ENCODE data around the gene NEURL2. TPM values are rescaled to one million over a fixed set of nuclear protein-coding genes. Genes with fewer than 3 reads are reported as not detected.

The NEURL2 gene
- polyA plus RNA-seq, 1 donor (not counting 4 experiments of a cell fraction or from before 2014, with no cell fraction given): 0.49 TPM

- FAIRE-seq: no peak
- Histone ChIP-seq H3K27me3 (ENCODE audit: control insufficient read depth, extremely low read depth, insufficient read depth, low read length) (no peaks in the 10 kb centered on the region), H3K36me3 (ENCODE audit: control insufficient read depth in 2 of 2, extremely low read depth in 1 of 2, insufficient read depth in 2 of 2, low read length in 2 of 2) (no peaks in the 10 kb centered on the region), H3K4me3 (ENCODE audit: control insufficient read depth in 2 of 3, extremely low read depth in 1 of 3, insufficient read depth in 2 of 3, low read depth in 1 of 3, low read length in 3 of 3) (no peak overlapping the region), H3K27ac (ENCODE audit: control insufficient read depth, insufficient read depth, low read length) (no peak overlapping the region), H2AFZ (ENCODE audit: control insufficient read depth, low read length) (no peak overlapping the region), H3K4me2 (ENCODE audit: control insufficient read depth, extremely low read depth, insufficient read depth, low read depth, low read length) (no peak overlapping the region), H3K9ac (ENCODE audit: control insufficient read depth, extremely low read depth, insufficient read depth, low read length) (no peak overlapping the region), H3K4me1 (ENCODE audit: control insufficient read depth, extremely low read depth, insufficient read depth, low read length) (no peaks in the 10 kb centered on the region), H4K20me1 (ENCODE audit: control insufficient read depth, extremely low read depth, insufficient read depth, low read length) (no peaks in the 10 kb centered on the region), H3K79me2 (ENCODE audit: control insufficient read depth, insufficient read depth, low read length) (no peaks in the 10 kb centered on the region), H3K9me1 (ENCODE audit: control insufficient read depth, extremely low read depth, insufficient read depth, low read length) (no peaks in the 10 kb centered on the region), H3K9me3 (ENCODE audit: control insufficient read depth, low read depth, low read length) (no peaks in the 10 kb centered on the region)
- no peak for TF ChIP-seq EZH2 (IDR thresholded peaks at IDR 0.05; ENCODE audit: low read length)
- no peak for TF ChIP-seq CTCF (optimal IDR thresholded peaks at IDR 0.05 in 1 of 3, IDR thresholded peaks at IDR 0.05 in 1 of 3, conservative IDR thresholded peaks at IDR 0.05 in 1 of 3; ENCODE audit: extremely low read depth in 1 of 3, insufficient read depth in 2 of 3, low read length in 3 of 3)
- dilution Hi-C loops (cut with MboI; ENCODE audit: extremely low pct_ligation_motif_present, low sequenced_read_pairs): no loop called here
- DNase-seq (ENCODE audit: low read depth, low spot score): no peak
Observed at GRCh38 chr20:45919542-45920399, 28.8 kb upstream of the NEURL2 start.

GRCh38 chr20:45918779-45919537 is 27.9 kb upstream of the NEURL2 start:
- FAIRE-seq: no peak
- no peak for TF ChIP-seq CTCF (optimal IDR thresholded peaks at IDR 0.05 in 1 of 3, IDR thresholded peaks at IDR 0.05 in 1 of 3, conservative IDR thresholded peaks at IDR 0.05 in 1 of 3; ENCODE audit: extremely low read depth in 1 of 3, insufficient read depth in 2 of 3, low read length in 3 of 3)
- no peak for TF ChIP-seq EZH2 (IDR thresholded peaks at IDR 0.05; ENCODE audit: low read length)
- Histone ChIP-seq H3K4me3 (ENCODE audit: control insufficient read depth in 2 of 3, extremely low read depth in 1 of 3, insufficient read depth in 2 of 3, low read depth in 1 of 3, low read length in 3 of 3) (no peak overlapping the region), H3K9me3 (ENCODE audit: control insufficient read depth, low read depth, low read length) (no peaks in the 10 kb centered on the region), H3K9me1 (ENCODE audit: control insufficient read depth, extremely low read depth, insufficient read depth, low read length) (no peaks in the 10 kb centered on the region), H3K36me3 (ENCODE audit: control insufficient read depth in 2 of 2, extremely low read depth in 1 of 2, insufficient read depth in 2 of 2, low read length in 2 of 2) (no peaks in the 10 kb centered on the region), H3K27ac (ENCODE audit: control insufficient read depth, insufficient read depth, low read length) (no peak overlapping the region), H3K79me2 (ENCODE audit: control insufficient read depth, insufficient read depth, low read length) (no peaks in the 10 kb centered on the region), H3K4me1 (ENCODE audit: control insufficient read depth, extremely low read depth, insufficient read depth, low read length) (no peaks in the 10 kb centered on the region), H4K20me1 (ENCODE audit: control insufficient read depth, extremely low read depth, insufficient read depth, low read length) (no peaks in the 10 kb centered on the region), H3K9ac (ENCODE audit: control insufficient read depth, extremely low read depth, insufficient read depth, low read length) (no peak overlapping the region), H2AFZ (ENCODE audit: control insufficient read depth, low read length) (no peak overlapping the region), H3K4me2 (ENCODE audit: control insufficient read depth, extremely low read depth, insufficient read depth, low read depth, low read length) (no peak overlapping the region), H3K27me3 (ENCODE audit: control insufficient read depth, extremely low read depth, insufficient read depth, low read length) (no peaks in the 10 kb centered on the region)
- no peak for DNase-seq (ENCODE audit: low read depth, low spot score)
- dilution Hi-C loops (cut with MboI; ENCODE audit: extremely low pct_ligation_motif_present, low sequenced_read_pairs): no loop called here
